ENCODE results near the gene E2F2.
A peak's percentile ranks its signal among the peaks of the same experiment; 100 is the strongest.
"Not testable (repeated sequence)": the region's sequence is repeated elsewhere in the genome, so short reads cannot be mapped to it uniquely, and the experiment has no call there.

Gene E2F2

GRCh38 chr1:23545851-23546250, 14.8 kb upstream of the E2F2 start:
- no peak for DNase-seq

GRCh38 chr1:23544444-23545389, 13.7 kb upstream of the E2F2 start:
- DNase-seq: peak; percentile 33

GRCh38 chr1:23543707-23544443, 12.8 kb upstream of the E2F2 start:
- no peak for DNase-seq

- DNase-seq: not testable (repeated sequence)
Observed at GRCh38 chr1:23542940-23543339, 11.9 kb upstream of the E2F2 start.

GRCh38 chr1:23539698-23540266, 8.7 kb upstream of the E2F2 start:
- peak; percentile 55 for DNase-seq

GRCh38 chr1:23537296-23537973, 6.4 kb upstream of the E2F2 start:
- DNase-seq: no peak

GRCh38 chr1:23533246-23534023, 2.4 kb upstream of the E2F2 start:
- DNase-seq: no peak

- no peak for DNase-seq
Observed at GRCh38 chr1:23531562-23532094, 595 bp upstream of the E2F2 start.

GRCh38 chr1:23530087-23530746, 816 bp downstream of the E2F2 start:
- no peak for DNase-seq

GRCh38 chr1:23529146-23530086, 1.6 kb downstream of the E2F2 start:
- no peak for DNase-seq

- peak; percentile 21 for DNase-seq
Observed at GRCh38 chr1:23528250-23528978, 2.6 kb downstream of the E2F2 start.

GRCh38 chr1:23527900-23528249, 3.2 kb downstream of the E2F2 start:
- no peak for DNase-seq

- no peak for DNase-seq
Observed at GRCh38 chr1:23527366-23527765, 3.7 kb downstream of the E2F2 start.

- no peak for DNase-seq
Observed at GRCh38 chr1:23526329-23527041, 4.5 kb downstream of the E2F2 start.

GRCh38 chr1:23525558-23526250, 5.3 kb downstream of the E2F2 start:
- DNase-seq: no peak

- no peak for DNase-seq
Observed at GRCh38 chr1:23524716-23525401, 6.2 kb downstream of the E2F2 start.

- no peak for DNase-seq
Observed at GRCh38 chr1:23524163-23524562, 6.9 kb downstream of the E2F2 start.

All from NCI-H774 (cell line).